PC-9 (cell line): Measurements from ENCODE around the gene CHD5. TPM values are rescaled to one million over a fixed set of nuclear protein-coding genes. Genes with fewer than 3 reads are reported as not detected.

ENCODE experiments used
- BruUV-seq: library from RNA; stranded (reverse); fragments of 400-500 nt; replicated peaks from 2 replicates; lab custom pipeline; 2021; lab: Mats Ljungman, UMichigan
- CTCF ChIA-PET: fragments of 300-600 bp; sonication (Branson Sonifier 250); formaldehyde crosslinking; loops from one replicate; lab custom pipeline; 2022; ENCODE audit warnings: antibody characterized with exemption; lab: Charles Lee
- POLR2A ChIA-PET: fragments of 300-600 bp; sonication (Branson Sonifier 250); formaldehyde crosslinking; loops from one replicate; lab custom pipeline; 2022; ENCODE audit warnings: antibody characterized with exemption; ENCODE audit not compliant: unreplicated experiment; lab: Charles Lee
- DNase-seq, 2 experiments: peaks; one replicate each; pipeline versions ENCODE4 v3.0.0 to v3.0.0-alpha.2; 2015 to 2022; ENCODE audit warnings: mixed read lengths in 1 of 2
- H2AFZ ChIP-seq: fragments of 200-600 bp; sonication (generic); 2 replicates; pipeline ENCODE4 v1.8.1; 2017; ENCODE audit warnings: antibody characterized with exemption
- H3F3A ChIP-seq: fragments of 200-600 bp; sonication (generic); 2 replicates; pipeline ENCODE4 v1.8.1; 2017; ENCODE audit warnings: antibody characterized with exemption, mild to moderate bottlenecking, low read depth; ENCODE audit not compliant: insufficient read depth
- H3K27ac ChIP-seq: fragments of 200-600 bp; sonication (generic); 2 replicates; pipeline ENCODE4 v1.6.1; 2016; ENCODE audit warnings: mixed run types
- H3K27me3 ChIP-seq: fragments of 200-600 bp; sonication (generic); 2 replicates; pipeline ENCODE4 v1.6.1; 2016; ENCODE audit warnings: low read depth, mixed run types; ENCODE audit not compliant: insufficient read depth
- H3K36me3 ChIP-seq: fragments of 200-600 bp; sonication (generic); 2 replicates; pipeline ENCODE4 v1.6.1; 2016; ENCODE audit warnings: low read depth, mixed run types
- H3K4me1 ChIP-seq: fragments of 200-600 bp; sonication (generic); replicated peaks from 2 replicates; pipeline ENCODE4 v1.6.1; 2016; ENCODE audit warnings: mixed run types; ENCODE audit not compliant: insufficient read depth
- H3K4me2 ChIP-seq: fragments of 200-600 bp; sonication (generic); 2 replicates; pipeline ENCODE4 v1.6.1; 2017; ENCODE audit warnings: mixed run types
- H3K4me3 ChIP-seq: fragments of 200-600 bp; sonication (generic); 2 replicates; pipeline ENCODE4 v1.6.1; 2016; ENCODE audit warnings: mixed run types
- H3K79me2 ChIP-seq: fragments of 200-600 bp; sonication (generic); 2 replicates; pipeline ENCODE4 v1.6.1; 2017; ENCODE audit warnings: low read depth, mixed run types
- H3K9me2 ChIP-seq: fragments of 200-600 bp; sonication (generic); 2 replicates; pipeline ENCODE4 v1.8.1; 2017; ENCODE audit warnings: mild to moderate bottlenecking; ENCODE audit not compliant: insufficient read depth
- H3K9me3 ChIP-seq: fragments of 200-600 bp; sonication (generic); 2 replicates; pipeline ENCODE4 v1.8.1; 2016; ENCODE audit warnings: low read depth; ENCODE audit not compliant: insufficient read depth
- H4K20me1 ChIP-seq: fragments of 200-600 bp; sonication (generic); 2 replicates; pipeline ENCODE4 v1.8.1; 2017; ENCODE audit not compliant: insufficient read depth
- EZH2 ChIP-seq: fragments of 200-600 bp; sonication (generic); IDR thresholded peaks from 2 replicates; pipeline ENCODE4 v1.8.0; 2017; ENCODE audit warnings: antibody characterized with exemption, low read depth
- intact Hi-C: fragments of 100-400 bp; cut with micrococcal nuclease; formaldehyde crosslinking; loops from one replicate; pipeline ENCODE4 v1.10.0; 2022; ENCODE audit not compliant: unreplicated experiment
- total RNA-seq: library from RNA; stranded (reverse); gene quantifications from 2 replicates; pipeline ENCODE4 v1.2.3, GENCODE V29; 2021
- TF ChIP-seq, protein P1 (sequence below): fragments of 200-600 bp; sonication (generic); conservative IDR thresholded peaks from 2 replicates; pipeline ENCODE4 v1.6.1; 2017; ENCODE audit warnings: mixed run types, antibody characterized with exemption, mild to moderate bottlenecking, moderate library complexity

CHD5 gene
- total RNA-seq, 1 experiment from 2014 or later, result 0.50 TPM

DNA sequence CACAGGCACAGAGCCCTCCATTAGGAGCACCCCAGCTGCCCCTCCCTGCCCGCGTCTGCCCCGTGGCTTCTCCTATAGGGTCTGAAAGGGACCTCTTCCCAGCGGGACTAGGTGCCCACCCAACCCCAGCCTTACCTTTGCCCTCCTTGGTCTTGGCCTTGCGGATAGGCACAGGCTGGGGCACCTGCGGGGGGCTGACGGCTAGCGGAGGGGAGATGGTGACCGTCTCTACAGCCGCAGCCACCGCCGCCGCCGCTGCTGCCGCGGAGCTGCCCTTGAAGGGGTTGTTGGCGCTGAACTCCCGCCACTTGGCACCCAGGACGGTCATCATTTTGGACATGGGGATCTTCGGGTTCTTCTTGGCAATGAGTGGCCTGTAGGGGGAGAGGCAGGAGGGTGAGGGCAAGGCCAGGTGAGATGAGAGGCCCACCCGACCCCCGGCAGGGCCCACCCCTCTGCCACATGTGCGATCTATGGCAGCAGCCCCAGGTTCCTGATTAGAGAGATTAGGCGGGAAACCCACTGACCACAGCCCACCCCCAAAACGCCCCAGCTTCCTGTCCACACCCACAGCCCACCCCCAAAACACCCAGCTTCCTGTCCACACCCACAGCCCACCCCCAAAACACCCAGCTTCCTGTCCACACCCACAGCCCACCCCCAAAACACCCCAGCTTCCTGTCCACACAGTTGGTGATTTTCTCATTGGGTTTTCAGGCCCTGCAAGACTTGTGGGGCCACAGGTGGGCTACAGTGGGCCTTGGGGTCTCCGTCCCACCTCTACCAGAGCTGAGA lies 25.4 kb downstream of the CHD5 start:
- H3K4me2 ChIP-seq, result no peak overlapping the region
- H3F3A ChIP-seq, result peaks cover 27% of the 10 kb centered on the region
- CTCF ChIA-PET, result interaction anchor here (0.6 kb wide), 1 partner anchor 209 kb away, joined by 5 read pairs; no protein-coding TSS in a partner anchor
- H4K20me1 ChIP-seq, result no peaks in the 10 kb centered on the region
- POLR2A ChIA-PET, result no interaction called here
- TF ChIP-seq, protein P1, sequence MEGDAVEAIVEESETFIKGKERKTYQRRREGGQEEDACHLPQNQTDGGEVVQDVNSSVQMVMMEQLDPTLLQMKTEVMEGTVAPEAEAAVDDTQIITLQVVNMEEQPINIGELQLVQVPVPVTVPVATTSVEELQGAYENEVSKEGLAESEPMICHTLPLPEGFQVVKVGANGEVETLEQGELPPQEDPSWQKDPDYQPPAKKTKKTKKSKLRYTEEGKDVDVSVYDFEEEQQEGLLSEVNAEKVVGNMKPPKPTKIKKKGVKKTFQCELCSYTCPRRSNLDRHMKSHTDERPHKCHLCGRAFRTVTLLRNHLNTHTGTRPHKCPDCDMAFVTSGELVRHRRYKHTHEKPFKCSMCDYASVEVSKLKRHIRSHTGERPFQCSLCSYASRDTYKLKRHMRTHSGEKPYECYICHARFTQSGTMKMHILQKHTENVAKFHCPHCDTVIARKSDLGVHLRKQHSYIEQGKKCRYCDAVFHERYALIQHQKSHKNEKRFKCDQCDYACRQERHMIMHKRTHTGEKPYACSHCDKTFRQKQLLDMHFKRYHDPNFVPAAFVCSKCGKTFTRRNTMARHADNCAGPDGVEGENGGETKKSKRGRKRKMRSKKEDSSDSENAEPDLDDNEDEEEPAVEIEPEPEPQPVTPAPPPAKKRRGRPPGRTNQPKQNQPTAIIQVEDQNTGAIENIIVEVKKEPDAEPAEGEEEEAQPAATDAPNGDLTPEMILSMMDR, result no peak
- TF ChIP-seq EZH2, result no peak
- H3K36me3 ChIP-seq, result no peaks in the 10 kb centered on the region
- no peak overlapping the region for H2AFZ ChIP-seq
- H3K4me1 ChIP-seq, result peaks cover 27% of the 10 kb centered on the region
- DNase-seq, result no peak
- intact Hi-C loops, result no loop called here
- no TSS peak for BruUV-seq
- no peaks in the 10 kb centered on the region for H3K27me3 ChIP-seq
- no peaks in the 10 kb centered on the region for H3K79me2 ChIP-seq
- no peaks in the 10 kb centered on the region for H3K9me2 ChIP-seq
- H3K9me3 ChIP-seq, result no peaks in the 10 kb centered on the region
- no peak overlapping the region for H3K27ac ChIP-seq
- no peak overlapping the region for H3K4me3 ChIP-seq

DNA sequence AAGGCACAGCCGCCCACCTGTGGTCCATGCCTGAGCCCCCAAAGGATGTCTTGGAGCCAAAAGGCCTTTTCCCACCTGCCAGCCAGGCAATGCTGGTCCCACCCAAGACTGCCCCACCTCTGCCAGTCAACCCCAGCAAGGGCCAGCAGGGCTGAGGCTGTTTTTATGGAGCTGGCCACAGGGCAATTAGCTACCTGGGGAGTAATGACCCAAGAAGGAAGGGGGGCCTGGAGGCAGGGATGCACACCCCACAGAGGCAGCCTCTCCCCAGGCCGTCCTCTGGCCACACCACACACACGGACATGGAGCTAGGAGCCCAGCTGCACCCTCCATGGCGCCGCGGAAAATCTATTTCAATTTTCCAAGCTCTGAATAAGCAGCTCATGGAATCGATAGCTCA lies 27.2 kb downstream of the CHD5 start:
- POLR2A ChIA-PET, result no interaction called here

DNA sequence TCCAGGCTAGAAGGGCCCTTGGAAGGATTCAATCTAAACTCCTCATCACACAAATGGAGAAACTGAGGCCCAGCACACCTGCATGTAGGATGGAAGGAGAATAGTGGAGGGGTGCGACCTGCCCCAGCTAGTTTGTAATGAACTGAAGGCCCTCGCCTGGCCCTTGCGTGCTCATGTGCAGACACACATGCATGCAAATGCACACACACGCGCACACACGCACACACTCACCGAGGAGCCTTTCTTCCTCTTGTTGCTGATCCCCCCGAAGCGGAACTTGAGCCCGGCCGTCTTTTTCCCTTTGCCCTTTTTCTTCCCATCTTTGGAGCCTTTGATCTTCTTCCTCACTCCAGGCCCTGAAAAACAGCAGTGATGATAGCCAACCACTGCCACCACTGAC lies 27.9 kb downstream of the CHD5 start:
- H3K79me2 ChIP-seq, result no peaks in the 10 kb centered on the region
- no peaks in the 10 kb centered on the region for H3K9me2 ChIP-seq
- no peak for TF ChIP-seq EZH2
- TF ChIP-seq, protein P1, result no peak
- peaks cover 14% of the 10 kb centered on the region for H3K4me1 ChIP-seq
- intact Hi-C loops, result no loop called here
- H3K4me3 ChIP-seq, result no peak overlapping the region
- H3K4me2 ChIP-seq, result no peak overlapping the region
- no peaks in the 10 kb centered on the region for H3K9me3 ChIP-seq
- peaks cover 15% of the 10 kb centered on the region for H3F3A ChIP-seq
- H4K20me1 ChIP-seq, result no peaks in the 10 kb centered on the region
- ChIA-PET POLR2A (no interaction called here), CTCF (no interaction called here)
- H3K27ac ChIP-seq, result no peak overlapping the region
- no peak for DNase-seq
- no peaks in the 10 kb centered on the region for H3K36me3 ChIP-seq
- no TSS peak for BruUV-seq
- no peaks in the 10 kb centered on the region for H3K27me3 ChIP-seq
- no peak overlapping the region for H2AFZ ChIP-seq

More for the DNA sequence above, 27.2 kb downstream of the CHD5 start:
- Histone ChIP-seq H3K9me2 (no peaks in the 10 kb centered on the region), H2AFZ (no peak overlapping the region), H3K4me1 (peaks cover 20% of the 10 kb centered on the region), H3K79me2 (no peaks in the 10 kb centered on the region), H3K27me3 (no peaks in the 10 kb centered on the region), H3K4me2 (no peak overlapping the region), H3K4me3 (no peak overlapping the region), H4K20me1 (no peaks in the 10 kb centered on the region), H3K36me3 (no peaks in the 10 kb centered on the region), H3F3A (peaks cover 20% of the 10 kb centered on the region), H3K9me3 (no peaks in the 10 kb centered on the region), H3K27ac (no peak overlapping the region)
- no peak for TF ChIP-seq EZH2
- TF ChIP-seq, protein P1, result no peak
- intact Hi-C loops, result no loop called here
- CTCF ChIA-PET, result no interaction called here
- DNase-seq, result no peak
- BruUV-seq, result no TSS peak
